Heart left ventricle (tissue), 16 donors: Measurements from ENCODE around the gene RHOC. TPM values are rescaled to one million over a fixed set of nuclear protein-coding genes. Genes with fewer than 3 reads are reported as not detected.
A peak's percentile ranks its signal among the peaks of the same experiment; 100 is the strongest.

Experiments
- ATAC-seq, 4 donors: fragments of 200-7000 bp; cut with Tn5 transposase; one replicate each; pipeline ENCODE4 v1.9.1; 2020 to 2022; ENCODE audit warnings: moderate library complexity in 4 of 4, mild to moderate bottlenecking in 3 of 4, moderate number of reproducible peaks in 1 of 4
- DNase-seq, 5 donors: peaks; one replicate each; pipeline ENCODE4 v3.0.0-alpha.2; 2020
- H3K27ac ChIP-seq, 12 donors: fragments of 200-600 bp; sonication (generic) in 4 of 12; one replicate each; pipeline versions ENCODE4 v1.5.0 to v1.8.0; 2016 to 2022; ENCODE audit warnings: mild to moderate bottlenecking in 2 of 12
- H3K27me3 ChIP-seq, 9 donors: fragments of 200-600 bp; sonication (generic) in 2 of 9; one replicate each; pipeline versions ENCODE4 v1.5.1 to v1.8.0; 2016 to 2022; ENCODE audit warnings: mild to moderate bottlenecking in 3 of 9
- H3K36me3 ChIP-seq, 9 donors: fragments of 200-600 bp; sonication (generic) in 2 of 9; one replicate each; pipeline versions ENCODE4 v1.5.0 to v1.8.0; 2018 to 2022; ENCODE audit warnings: mild to moderate bottlenecking in 2 of 9
- H3K4me1 ChIP-seq, 12 donors: fragments of 200-600 bp; sonication (generic) in 4 of 12; one replicate each; pipeline versions ENCODE4 v1.5.0 to v1.8.0; 2016 to 2022; ENCODE audit warnings: mild to moderate bottlenecking in 3 of 12
- H3K4me3 ChIP-seq, 12 donors: fragments of 200-600 bp; sonication (generic) in 4 of 12; one replicate each; pipeline versions ENCODE4 v1.5.0 to v1.8.0; 2017 to 2022; ENCODE audit warnings: mild to moderate bottlenecking in 9 of 12, moderate library complexity in 4 of 12
- H3K9me3 ChIP-seq, 12 donors: fragments of 200-600 bp; sonication (generic) in 4 of 12; one replicate each; pipeline versions ENCODE4 v1.5.0 to v1.8.0; 2016 to 2022; ENCODE audit warnings: mild to moderate bottlenecking in 1 of 12
- CTCF ChIP-seq, 12 donors: fragments of 200-600 bp; sonication (generic) in 4 of 12; IDR thresholded peaks; one replicate each; pipeline versions ENCODE4 v1.5.0 to v1.8.0; 2018 to 2022; ENCODE audit warnings: antibody characterized with exemption in 12 of 12, mild to moderate bottlenecking in 5 of 12
- POLR2A ChIP-seq, 2 donors: fragments of 450-650 bp; IDR thresholded peaks; one replicate each; pipeline ENCODE4 v1.6.1; 2017; ENCODE audit warnings: antibody characterized with exemption in 2 of 2, mild to moderate bottlenecking in 2 of 2, moderate library complexity in 2 of 2
- WGBS, 4 donors: extraction: QIAGEN DNeasy Blood & Tissue Kit in 2 of 4; methylation state at CpG; one replicate each; pipeline versions ENCODE4 v1.1.5 to v1.1.7; 2013 to 2018; 5-methylcytosine and 5-hydroxymethylcytosine counted together
- intact Hi-C, 10 donors: fragments of 100-400 bp; cut with DNase I; formaldehyde crosslinking; loops; one replicate each; pipeline versions ENCODE4 v1.11.1 to v1.14.2; 2022
- polyA plus RNA-seq, 2 donors: library from polyadenylated mRNA; stranded (reverse); fragments of 200-250 nt; gene quantifications; one replicate each; pipeline ENCODE4 v1.2.3, GENCODE V29; 2013
- total RNA-seq, 9 donors: library from RNA; depleted of rRNA in 2 of 9; stranded (reverse); fragments of >200 nt in 2 of 9; fragmentation: NEBNext Ultra II Directional in 3 of 9; extraction: Animal tissue kit (Norgen Biotek cat#: 25700) in 3 of 9; gene quantifications; one replicate each; pipeline versions ENCODE4 v1.1.0 to v1.2.4, GENCODE V29; 2016 to 2023
- donor health status: ischemic (EF 13 %, LVEDD 7.1; RV severe dilation, severe dysfunction).
- donor health status: healthy with polysubstance abuse.
- donor health status: DM: no; HTN: yes; CAD: no.
- donor health status: DM: no; HTN: no; CAD: no.
- donor health status: ischemic (EF 25% LVEDD 6.9; RV normal size, moderate dysfunction).
- donor health status: ischemic (EF 25% LVEDD 5.7; RV mildly dilated, moderate dysfunction).
- donor health status: healthy.
- donor health status: DM: yes; HTN: yes; CAD: no.
- donor health status: ischemic (EF 35%, LVEDD 5.7; RV mildly dilated, moderate dysfunction).
- donor health status: nonischemic (EF 11% LVEDD 7.7; RV severe dilation, severe dysfunction).
- donor health status: DM: yes; HTN: yes; CAD: no.
- donor health status: PGD.
- donor health status: ischemic (EF 29% LVEDD 5.4; RV normal size, mild dysfunction).
- donor health status: nonischemic (EF 23%, LVEDD 6.1; RV moderate dilation, normal function).

RHOC gene
- total and polyA plus RNA-seq, 11 donors: 147 to 443 (median 217) TPM

- DNase-seq: no peak
- TF ChIP-seq CTCF (IDR thresholded peaks at IDR 0.05): no peak
- no peak for TF ChIP-seq POLR2A (IDR thresholded peaks at IDR 0.05)
- H3K27me3 ChIP-seq: no peaks in the 10 kb centered on the region
- intact Hi-C loops: loop anchor here in 9 of 10 donors (5.0 to 10.0 kb wide), 6 partner anchors 36 to 316 kb away; partner anchors contain the start of genes WNT2B (in 4 of the 9), CTTNBP2NL (in 1 of the 9) and MOV10 (in 1 of the 9)
- H3K9me3 ChIP-seq: no peaks in the 10 kb centered on the region
- H3K36me3 ChIP-seq: peaks cover 0 to 17% (median 8%) of the 10 kb centered on the region in 9 donors
- 74 to 85% (median 78%) methylated on average over 6 of the region's 6 CpGs for WGBS, 4 donors
- H3K4me3 ChIP-seq: peak overlapping the region in 1 of 12 donors; percentile 75
- H3K27ac ChIP-seq: peak overlapping the region in 8 of 12 donors; percentile 94 to 100 (median 99)
- peaks cover 3 to 39% (median 30%) of the 10 kb centered on the region in 12 donors for H3K4me1 ChIP-seq
- ATAC-seq: no peak
These were observed 1.1 kb upstream of the RHOC start for GRCh38 chr1:112708002-112708448.

- WGBS, 4 donors: 6 to 14% (median 6%) methylated on average over 15 to 42 of the region's 42 CpGs
- intact Hi-C loops: loop anchor here (1.0 to 10.0 kb wide), 12 partner anchors 33 to 317 kb away; partner anchors contain the start of genes CAPZA1 (in 5 of the 10), MOV10 (in 5 of the 10), ST7L (in 5 of the 10) and WNT2B (in 4 of the 10)
These were observed 484 bp upstream of the RHOC start for GRCh38 chr1:112707221-112708001.

GRCh38 chr1:112704934-112705627 is 1.8 kb downstream of the RHOC start:
- intact Hi-C loops: loop anchor here in 9 of 10 donors (2.0 to 10.0 kb wide), 8 partner anchors 30 to 313 kb away; partner anchors contain the start of genes WNT2B (in 4 of the 9), MOV10 (in 3 of the 9), CAPZA1 (in 2 of the 9) and ST7L (in 2 of the 9)
- peak; percentile 50 to 72 (median 65) for ATAC-seq
- WGBS, 4 donors: 6 to 11% (median 7%) methylated on average over 13 of the region's 13 CpGs

More at GRCh38 chr1:112707221-112708001, 484 bp upstream of the RHOC start:
- peak overlapping the region; percentile 92 to 100 (median 99) for H3K27ac ChIP-seq
- peak; percentile 90 to 93 (median 92) for DNase-seq
- peaks cover 0 to 23% (median 14%) of the 10 kb centered on the region in 9 donors for H3K36me3 ChIP-seq
- peaks cover 3 to 45% (median 36%) of the 10 kb centered on the region in 12 donors for H3K4me1 ChIP-seq
- TF ChIP-seq POLR2A (IDR thresholded peaks at IDR 0.05) (no peak), CTCF (IDR thresholded peaks at IDR 0.05) (peak; percentile 83 to 97 (median 94))
- H3K27me3 ChIP-seq: no peaks in the 10 kb centered on the region
- H3K4me3 ChIP-seq: peak overlapping the region; percentile 75 to 100 (median 98)
- no peaks in the 10 kb centered on the region for H3K9me3 ChIP-seq
- ATAC-seq: peak; percentile 56 to 81 (median 66)

More at GRCh38 chr1:112704934-112705627, 1.8 kb downstream of the RHOC start:
- peak; percentile 90 to 96 (median 94) for DNase-seq
- Histone ChIP-seq H3K9me3 (no peaks in the 10 kb centered on the region), H3K36me3 (peaks cover 0 to 39% (median 30%) of the 10 kb centered on the region in 9 donors), H3K27ac (peak overlapping the region; percentile 83 to 100 (median 96)), H3K27me3 (no peaks in the 10 kb centered on the region), H3K4me1 (peaks cover 13 to 69% (median 58%) of the 10 kb centered on the region in 12 donors), H3K4me3 (peak overlapping the region; percentile 45 to 100 (median 98))
- TF ChIP-seq CTCF (IDR thresholded peaks at IDR 0.05): no peak
- TF ChIP-seq POLR2A (IDR thresholded peaks at IDR 0.05): peak in 1 of 2 donors; percentile 87
